MM.1S (cell line): Measurements from ENCODE around the gene SNAPC4.

ENCODE experiments used
- DNase-seq: peaks from one replicate; pipeline ENCODE4 v3.0.0-alpha.2; 2015
- H2AFZ ChIP-seq: fragments of 300-600 bp; sonication (generic); 2 replicates; pipeline ENCODE4 v1.6.0; 2016; ENCODE audit warnings: antibody characterized with exemption, low read length
- H3F3A ChIP-seq: fragments of 300-600 bp; sonication (generic); 2 replicates; pipeline ENCODE4 v1.6.1; 2016; ENCODE audit warnings: mild to moderate bottlenecking, antibody characterized with exemption, low read length, moderate library complexity, mixed read lengths; ENCODE audit not compliant: insufficient read depth
- H3K27ac ChIP-seq: fragments of 300-600 bp; sonication (generic); 2 replicates; pipeline ENCODE4 v1.5.1; 2016; ENCODE audit warnings: mild to moderate bottlenecking, low read length
- H3K27me3 ChIP-seq: fragments of 300-600 bp; sonication (generic); replicated peaks from 2 replicates; pipeline ENCODE4 v1.6.0; 2016; ENCODE audit warnings: low read length; ENCODE audit not compliant: insufficient read depth
- H3K36me3 ChIP-seq: fragments of 300-600 bp; sonication (generic); replicated peaks from 2 replicates; pipeline ENCODE4 v1.6.1; 2016; ENCODE audit warnings: mild to moderate bottlenecking, low read length, mixed read lengths; ENCODE audit not compliant: insufficient read depth
- H3K4me1 ChIP-seq: fragments of 300-600 bp; sonication (generic); 2 replicates; pipeline ENCODE4 v1.6.1; 2016; ENCODE audit warnings: low read length, mixed read lengths
- H3K4me2 ChIP-seq: fragments of 300-600 bp; sonication (generic); 2 replicates; pipeline ENCODE4 v1.6.0; 2016; ENCODE audit warnings: low read depth, low read length
- H3K4me3 ChIP-seq: fragments of 300-600 bp; sonication (generic); 2 replicates; pipeline ENCODE4 v1.5.1; 2016; ENCODE audit warnings: low read length, mixed read lengths
- H3K79me2 ChIP-seq: fragments of 300-600 bp; sonication (generic); 2 replicates; pipeline ENCODE4 v1.6.1; 2016; ENCODE audit warnings: mixed run types, low read length, mixed read lengths
- H3K9ac ChIP-seq: fragments of 300-600 bp; sonication (generic); 2 replicates; pipeline ENCODE4 v1.6.1; 2016; ENCODE audit warnings: low read length, mixed read lengths
- H3K9me2 ChIP-seq: fragments of 300-600 bp; sonication (generic); replicated peaks from 2 replicates; pipeline ENCODE4 v1.6.1; 2016; ENCODE audit warnings: mild to moderate bottlenecking, low read length, mixed read lengths; ENCODE audit not compliant: insufficient read depth
- H3K9me3 ChIP-seq: fragments of 300-600 bp; sonication (generic); replicated peaks from 2 replicates; pipeline ENCODE4 v1.6.1; 2016; ENCODE audit warnings: mild to moderate bottlenecking, low read length, mixed read lengths; ENCODE audit not compliant: insufficient read depth
- H4K20me1 ChIP-seq: fragments of 300-600 bp; sonication (generic); 2 replicates; pipeline ENCODE4 v1.6.1; 2016; ENCODE audit warnings: mild to moderate bottlenecking, low read length, moderate library complexity, mixed read lengths; ENCODE audit not compliant: insufficient read depth
- CTCF ChIP-seq: fragments of 300-600 bp; sonication (generic); IDR thresholded peaks from 2 replicates; pipeline ENCODE4 v1.5.1; 2016; ENCODE audit warnings: antibody characterized with exemption, low read length, mixed read lengths
- EZH2 ChIP-seq: fragments of 300-600 bp; sonication (generic); optimal IDR thresholded peaks from 2 replicates; pipeline ENCODE3; 2017; ENCODE audit warnings: low read depth, mild to moderate bottlenecking, antibody characterized with exemption, low read length, mixed read lengths
- EZH2phosphoT487 ChIP-seq: fragments of 300-600 bp; sonication (generic); IDR thresholded peaks from 2 replicates; pipeline ENCODE4 v1.6.1; 2018; ENCODE audit warnings: antibody characterized with exemption, low read length

The SNAPC4 gene

GRCh38 chr9:136395020-136395340 lies 5.0 kb downstream of the SNAPC4 start:
- H3K9ac ChIP-seq = no peak overlapping the region
- no peak overlapping the region for H3K27ac ChIP-seq
- no peaks in the 10 kb centered on the region for H3F3A ChIP-seq
- H3K4me1 ChIP-seq = peaks cover 6% of the 10 kb centered on the region
- no peak overlapping the region for H3K4me3 ChIP-seq
- peaks cover 4% of the 10 kb centered on the region; the same call in 1 of the 2 replicates for H3K36me3 ChIP-seq
- TF ChIP-seq CTCF (no peak), EZH2 (no peak), EZH2phosphoT487 (no peak)
- no peak overlapping the region for H3K4me2 ChIP-seq
- DNase-seq = no peak
- H2AFZ ChIP-seq = no peak overlapping the region
- H3K79me2 ChIP-seq = peaks cover 29% of the 10 kb centered on the region
- H4K20me1 ChIP-seq = no peaks in the 10 kb centered on the region
- no peaks in the 10 kb centered on the region for H3K9me2 ChIP-seq
- H3K9me3 ChIP-seq = no peaks in the 10 kb centered on the region
- H3K27me3 ChIP-seq = no peaks in the 10 kb centered on the region

- no peak overlapping the region for H2AFZ ChIP-seq
These were observed 5.5 kb downstream of the SNAPC4 start for GRCh38 chr9:136394312-136395019.

GRCh38 chr9:136393531-136393930 lies 6.4 kb downstream of the SNAPC4 start:
- Histone ChIP-seq H2AFZ (no peak overlapping the region), H3K27ac (no peak overlapping the region), H3K4me3 (no peak overlapping the region), H3K9me2 (no peaks in the 10 kb centered on the region), H3K4me2 (no peak overlapping the region), H3K9me3 (no peaks in the 10 kb centered on the region), H3K36me3 (peaks cover 4% of the 10 kb centered on the region; the same call in 1 of the 2 replicates), H3F3A (no peaks in the 10 kb centered on the region), H4K20me1 (no peaks in the 10 kb centered on the region), H3K27me3 (no peaks in the 10 kb centered on the region), H3K9ac (no peak overlapping the region), H3K4me1 (peaks cover 2% of the 10 kb centered on the region), H3K79me2 (peaks cover 14% of the 10 kb centered on the region)
- DNase-seq = no peak
- TF ChIP-seq CTCF (no peak), EZH2 (no peak), EZH2phosphoT487 (no peak)

More at GRCh38 chr9:136394312-136395019, 5.5 kb downstream of the SNAPC4 start:
- H3K79me2 ChIP-seq = peaks cover 23% of the 10 kb centered on the region
- H3K27ac ChIP-seq = no peak overlapping the region
- no peaks in the 10 kb centered on the region for H4K20me1 ChIP-seq
- no peak for TF ChIP-seq EZH2phosphoT487
- no peak for TF ChIP-seq CTCF
- no peaks in the 10 kb centered on the region for H3K27me3 ChIP-seq
- H3K9me3 ChIP-seq = no peaks in the 10 kb centered on the region
- no peaks in the 10 kb centered on the region for H3K9me2 ChIP-seq
- H3K4me1 ChIP-seq = peaks cover 6% of the 10 kb centered on the region
- H3K4me3 ChIP-seq = no peak overlapping the region
- H3K36me3 ChIP-seq = peaks cover 4% of the 10 kb centered on the region; the same call in 1 of the 2 replicates
- H3F3A ChIP-seq = no peaks in the 10 kb centered on the region
- no peak overlapping the region for H3K9ac ChIP-seq
- DNase-seq = no peak
- H3K4me2 ChIP-seq = no peak overlapping the region
